GM21390 (cell line): Measurements from ENCODE around the gene C9orf43.
"Not testable (repeated sequence)": the region's sequence is repeated elsewhere in the genome, so short reads cannot be mapped to it uniquely, and the experiment has no call there.

Experiments used
- ATAC-seq: cut with Tn5 transposase; IDR thresholded peaks from one replicate; pipeline ENCODE4 v1.9.1; 2021; ENCODE audit not compliant: unreplicated experiment

The C9orf43 gene

DNA sequence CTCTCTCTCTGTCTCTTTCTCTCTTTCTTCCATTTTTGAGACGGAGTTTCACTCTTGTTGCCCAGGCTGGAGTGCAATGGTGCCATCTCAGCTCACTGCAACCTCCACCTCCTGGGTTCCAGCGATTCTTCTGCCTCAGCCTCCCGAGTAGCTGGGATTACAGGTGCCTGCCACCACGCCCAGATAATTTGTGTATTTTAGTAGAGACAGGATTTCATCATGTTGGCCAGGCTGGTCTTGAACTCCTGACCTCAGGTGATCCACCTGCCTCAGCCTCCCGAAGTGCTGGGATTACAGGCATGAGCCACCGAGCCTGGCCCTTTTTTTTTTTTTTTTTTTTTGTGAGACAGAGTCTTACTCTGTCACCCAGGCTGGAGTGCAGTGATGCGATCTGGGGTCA is 29.1 kb upstream of the C9orf43 start:
- ATAC-seq = not testable (repeated sequence)

- ATAC-seq = no peak
Measured at GRCh38 chr9:113381909-113382411, 28.6 kb upstream of the C9orf43 start.

- ATAC-seq = no peak
Measured at GRCh38 chr9:113386571-113387393, 23.8 kb upstream of the C9orf43 start.

DNA sequence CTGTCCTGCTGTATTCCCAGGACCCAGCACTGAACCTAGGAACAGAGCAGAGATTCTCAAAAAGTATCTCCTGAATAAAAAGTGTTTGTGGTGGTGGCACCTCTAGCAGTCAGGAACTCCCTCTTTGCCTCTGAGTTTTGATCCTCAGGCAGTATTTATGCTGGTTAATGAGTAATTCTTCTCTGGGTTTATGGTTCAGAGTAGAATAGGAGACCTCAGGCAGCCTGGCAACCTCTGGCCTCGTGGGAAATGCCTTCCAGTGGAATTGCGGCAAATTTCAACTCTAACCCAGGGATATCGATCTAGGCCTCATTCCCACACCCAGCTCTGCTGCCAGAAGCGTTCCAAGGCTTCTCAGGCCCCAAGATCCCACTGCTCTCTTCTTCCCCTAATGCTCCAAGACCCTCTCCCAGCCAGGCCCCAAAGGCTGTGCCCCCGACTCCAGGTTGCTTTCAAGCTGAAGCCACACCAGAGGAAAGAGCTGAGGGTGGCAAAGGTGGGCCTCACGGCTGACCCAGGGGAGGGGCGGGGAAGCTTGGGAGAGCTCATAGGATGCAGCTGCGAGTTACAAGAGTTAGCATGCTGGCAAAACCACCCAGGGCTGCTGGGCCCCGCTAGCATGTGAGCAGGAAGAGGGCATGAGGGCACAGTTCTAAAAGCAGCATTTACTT is 22.9 kb upstream of the C9orf43 start:
- no peak for ATAC-seq

DNA sequence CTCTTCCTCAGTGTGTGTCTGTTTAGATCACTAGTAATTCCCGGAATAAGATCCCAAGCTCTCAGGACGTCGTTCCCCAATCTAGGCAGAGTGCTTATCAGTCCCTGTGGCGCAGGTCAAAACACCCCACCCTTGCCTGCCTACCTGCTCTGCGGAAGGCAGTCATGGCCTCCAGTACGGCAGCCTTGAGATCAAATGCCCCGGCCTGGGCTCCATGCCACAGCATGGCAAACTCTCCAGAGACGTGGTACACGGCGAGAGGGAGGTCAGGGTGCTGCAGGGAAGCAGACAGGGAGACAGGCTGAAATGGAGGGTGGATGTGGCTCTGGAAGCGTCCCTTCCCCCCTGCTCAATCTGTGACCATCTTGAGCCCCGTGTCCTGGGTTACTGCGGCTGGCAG is 21.7 kb upstream of the C9orf43 start:
- ATAC-seq = no peak

- ATAC-seq = no peak
Measured at GRCh38 chr9:113389451-113389850, 21.1 kb upstream of the C9orf43 start.

DNA sequence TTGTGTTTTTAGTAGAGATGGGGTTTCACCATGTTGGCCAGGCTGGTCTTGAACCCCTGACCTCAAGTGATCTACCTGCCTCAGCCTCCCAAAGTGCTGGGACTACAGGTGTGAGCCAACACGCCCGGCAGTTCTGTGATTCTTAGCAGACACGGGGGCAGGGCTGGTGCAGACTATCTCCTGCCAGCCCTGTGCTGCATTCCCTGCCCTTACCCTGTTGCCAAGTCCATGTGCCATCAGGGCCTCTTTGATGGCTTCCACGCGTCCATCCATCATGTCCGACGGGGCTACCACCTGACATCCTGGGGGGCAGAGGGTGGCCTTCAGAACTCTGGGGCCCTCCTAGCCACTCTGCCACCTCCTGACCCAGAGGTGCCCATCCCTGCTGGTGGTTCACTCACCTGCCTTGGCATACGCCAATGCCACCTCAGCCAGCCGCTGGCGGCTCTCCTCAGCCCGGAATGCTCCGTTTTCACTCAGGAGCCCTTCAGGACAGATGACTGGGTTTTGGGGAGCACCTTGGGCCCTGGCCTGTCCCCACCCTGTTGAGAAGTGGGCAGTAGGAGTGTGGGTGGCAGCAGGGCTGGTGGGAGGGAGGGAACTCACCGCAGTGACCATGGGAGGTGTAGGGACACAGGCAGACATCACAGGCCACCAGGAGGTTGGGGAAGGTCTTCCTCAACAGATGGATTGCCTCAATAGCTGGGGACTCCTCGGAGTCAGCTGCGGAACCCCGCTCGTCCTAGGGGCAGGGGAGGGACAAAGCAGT is 20.2 kb upstream of the C9orf43 start:
- no peak for ATAC-seq

DNA sequence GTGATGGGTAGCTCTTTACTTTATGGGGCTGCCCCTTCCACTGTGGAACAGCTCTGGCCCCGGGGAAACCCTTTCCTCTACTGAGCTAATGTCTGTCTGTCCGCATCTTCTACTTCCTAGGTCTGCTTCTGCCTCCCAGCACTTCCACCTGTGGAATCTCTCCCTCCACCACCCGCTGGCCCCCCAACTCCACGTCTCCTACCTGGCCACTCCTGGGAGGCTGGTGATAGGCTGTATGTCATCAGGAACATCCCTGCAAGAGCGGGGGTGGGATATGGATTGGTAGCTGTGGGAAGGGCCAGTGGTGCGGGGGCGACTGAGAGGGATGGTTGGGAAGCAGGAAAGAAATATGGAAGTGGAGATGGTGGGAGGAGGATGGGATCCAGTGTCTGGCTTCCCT is 18.6 kb upstream of the C9orf43 start:
- ATAC-seq = no peak

GRCh38 chr9:113393281-113393680 is 17.3 kb upstream of the C9orf43 start:
- ATAC-seq = no peak

DNA sequence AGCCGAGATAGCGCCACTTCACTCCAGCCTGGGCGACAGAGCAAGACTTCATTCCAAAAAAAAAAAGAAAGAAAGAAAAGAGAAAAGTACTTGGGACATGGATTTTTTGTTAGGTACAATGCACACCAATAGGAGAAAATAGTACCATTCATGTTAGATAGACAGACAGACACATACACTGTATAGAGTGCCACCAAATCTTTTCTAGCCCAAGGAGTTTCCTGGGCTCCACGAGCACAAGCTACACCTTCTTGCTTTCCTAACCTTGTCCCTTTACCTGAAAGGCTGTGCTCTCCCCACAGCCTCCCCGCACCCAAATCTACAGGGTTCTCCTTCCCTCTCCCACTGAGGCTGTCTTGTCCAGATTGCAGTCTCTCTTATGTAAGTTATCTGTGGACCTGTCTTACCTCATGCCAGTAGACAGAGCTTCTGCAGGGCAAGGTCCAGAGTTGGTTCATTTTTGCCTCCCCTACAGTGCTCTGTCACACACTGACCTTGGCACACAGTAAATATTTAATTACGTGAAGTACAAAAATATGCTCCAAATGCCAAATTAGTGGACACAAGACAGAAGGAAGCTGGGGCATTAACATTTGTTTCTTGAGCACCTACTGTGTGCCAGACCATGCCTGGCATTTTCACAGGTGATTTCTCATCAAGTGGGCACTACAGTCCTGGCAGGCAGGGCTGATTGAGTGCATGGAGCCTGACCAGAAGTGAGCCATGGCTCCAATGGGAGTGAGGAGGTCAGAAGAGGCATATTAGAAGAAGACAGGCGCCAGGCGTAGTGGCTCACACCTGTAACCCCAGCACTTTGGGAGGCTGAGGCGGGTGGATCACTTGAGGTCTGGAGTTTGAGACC is 15.3 kb upstream of the C9orf43 start:
- no peak for ATAC-seq

- no peak for ATAC-seq
Measured at GRCh38 chr9:113397203-113397631, 13.3 kb upstream of the C9orf43 start.

DNA sequence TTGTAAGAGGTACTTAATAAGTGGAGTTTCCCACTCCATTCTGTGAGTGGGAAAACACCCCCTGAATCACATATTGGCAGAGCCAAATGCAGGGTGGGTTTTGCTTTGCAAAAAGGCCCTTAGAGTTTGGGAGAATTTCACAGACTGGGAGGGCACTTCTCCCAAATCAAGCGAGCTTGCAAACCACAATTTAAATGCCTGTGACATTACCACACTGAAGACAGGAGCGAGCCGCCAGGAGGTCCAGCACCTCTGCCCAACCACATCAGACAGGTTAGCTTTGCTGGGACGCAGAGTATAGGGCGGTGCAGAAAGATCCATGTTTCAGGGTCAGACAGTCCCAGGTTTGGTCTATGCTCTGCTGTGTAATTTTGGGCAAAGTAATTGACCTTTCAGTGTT is 11.8 kb upstream of the C9orf43 start:
- ATAC-seq = no peak

- no peak for ATAC-seq
Measured at GRCh38 chr9:113399646-113400200, 10.8 kb upstream of the C9orf43 start.

DNA sequence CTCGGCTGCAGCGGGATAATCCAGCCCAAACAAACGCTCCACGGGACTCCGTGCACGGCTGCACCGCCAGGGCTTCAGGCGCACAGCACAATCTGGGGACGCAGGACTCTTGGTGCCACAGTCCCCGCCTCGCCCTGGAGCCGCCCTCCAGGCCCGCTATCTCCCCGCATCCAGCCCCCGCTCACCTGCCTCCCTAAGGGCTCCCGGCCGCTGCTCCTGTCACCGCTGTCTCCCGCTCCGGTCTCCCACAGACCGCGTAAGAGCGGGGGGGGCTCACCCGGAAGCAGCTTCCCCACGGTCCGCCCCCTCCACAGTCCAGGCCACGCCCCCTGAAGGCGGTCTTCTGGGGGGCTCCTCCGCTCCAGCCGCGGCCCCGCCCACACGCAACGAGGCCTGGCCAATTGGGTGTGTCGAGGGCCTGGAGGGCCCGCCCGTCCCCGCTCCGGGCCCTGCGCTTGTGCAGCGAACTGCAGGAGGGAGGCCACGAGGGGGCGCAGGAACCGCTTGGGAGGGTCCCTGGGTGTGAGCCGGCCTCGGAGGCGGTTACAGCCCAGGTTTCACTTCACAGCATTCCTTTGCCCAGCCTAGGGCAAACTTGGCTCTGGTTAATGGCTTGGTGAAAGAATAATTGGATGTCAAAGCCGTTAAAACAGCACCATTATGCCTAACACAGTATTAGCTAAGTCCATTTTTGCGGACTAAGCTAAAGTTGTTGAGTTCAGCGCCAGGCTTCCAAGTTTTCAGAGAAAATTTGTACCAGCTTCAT is 9.3 kb upstream of the C9orf43 start, which contains the start of gene ALAD:
ALAD (minus strand) TSS at position 258 of the 766 bp plus-strand sequence. CDS start 7,725 bp downstream, outside the sequence.
- ATAC-seq = peak; percentile 99

DNA sequence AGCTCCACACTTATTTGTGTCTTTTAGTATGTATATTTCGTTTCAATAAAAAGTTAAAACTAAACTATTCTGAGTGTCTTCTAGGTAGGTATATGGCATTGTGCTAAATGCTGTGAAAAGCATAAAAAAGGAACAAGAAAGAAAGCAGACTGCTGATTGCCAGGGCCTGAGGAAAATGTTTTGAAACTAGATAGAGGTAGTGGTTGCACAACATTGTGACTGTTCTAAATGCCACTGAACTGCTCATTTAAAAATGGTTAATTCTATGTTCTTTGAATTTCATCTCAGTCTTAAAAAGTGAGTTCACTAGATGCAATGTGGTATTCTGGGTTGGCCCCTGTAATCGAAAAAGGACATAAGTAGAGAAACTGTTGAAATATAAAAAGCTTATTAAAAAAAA is 6.9 kb upstream of the C9orf43 start:
- ATAC-seq = no peak

GRCh38 chr9:113406353-113406752 is 4.2 kb upstream of the C9orf43 start:
- not testable (repeated sequence) for ATAC-seq

DNA sequence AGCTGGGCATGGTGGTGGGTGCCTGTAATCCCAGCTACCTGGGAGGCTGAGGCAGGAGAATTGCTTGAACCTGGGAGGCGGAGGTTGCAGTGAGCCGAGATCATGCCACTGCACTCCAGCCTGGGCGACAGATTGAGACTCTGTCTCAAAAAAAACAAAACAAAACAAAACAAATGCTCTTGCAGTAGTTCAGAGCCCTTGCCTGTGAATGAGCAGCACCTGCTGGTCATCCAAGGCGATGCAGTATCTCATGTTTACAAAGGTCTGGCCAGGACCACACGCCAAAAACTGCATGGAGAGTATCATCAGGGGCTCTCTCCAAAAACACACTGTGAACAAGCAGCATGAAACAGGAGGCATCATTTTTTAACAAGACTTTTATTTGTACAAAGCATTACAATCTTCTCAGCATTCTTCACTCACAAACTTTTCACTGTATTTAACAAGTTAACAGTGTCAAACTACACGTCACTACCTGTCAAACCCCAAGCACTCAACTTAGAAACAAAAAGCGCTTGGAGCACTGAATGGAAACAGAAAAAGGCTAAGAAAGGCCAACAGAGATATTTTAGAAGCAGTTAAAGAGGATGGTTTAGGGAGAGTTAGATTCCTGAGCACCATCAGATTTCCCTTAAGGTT is 3.6 kb upstream of the C9orf43 start:
- not testable (repeated sequence) for ATAC-seq

DNA sequence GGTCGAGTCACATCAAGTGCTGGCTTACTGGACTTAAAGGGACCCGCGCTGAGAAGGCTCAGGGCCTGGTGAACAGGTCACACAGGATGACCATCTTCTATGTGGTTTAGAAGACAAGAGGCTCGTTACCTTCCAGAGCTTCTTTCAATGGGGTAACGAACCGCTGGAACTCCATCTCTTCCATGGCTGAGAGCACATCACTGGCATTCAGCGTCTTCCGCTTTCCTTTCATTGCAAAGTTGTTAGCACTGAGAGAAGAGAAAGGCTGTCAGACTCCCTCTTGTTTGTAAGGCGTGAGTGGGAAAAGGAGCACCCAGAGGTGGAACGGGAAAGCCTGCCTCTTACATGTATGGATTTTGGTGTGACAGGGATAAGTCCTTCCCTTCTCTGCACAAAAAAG is 1.1 kb upstream of the C9orf43 start:
- no peak for ATAC-seq

- no peak for ATAC-seq
Measured at GRCh38 chr9:113409883-113410206, 702 bp upstream of the C9orf43 start.
